K562 (cell line): Measurements from ENCODE around the gene TP53BP2. TPM values are rescaled to one million over a fixed set of nuclear protein-coding genes. Genes with fewer than 3 reads are reported as not detected.
A peak's percentile ranks its signal among the peaks of the same experiment; 100 is the strongest.

Experiments used
- BMI1 ChIP-seq: fragments of 150-350 bp; IDR thresholded peaks from 2 replicates; pipeline ENCODE4 v1.6.1; 2014; ENCODE audit warnings: low read length
- ILF3 ChIP-seq: fragments of 450-650 bp; IDR thresholded peaks from 2 replicates; pipeline ENCODE4 v1.6.1; 2018; ENCODE audit warnings: antibody characterized with exemption, mild to moderate bottlenecking, moderate library complexity, borderline replicate concordance
- NR4A1 ChIP-seq, 2 experiments: fragments of 250-450 bp in 1 of 2; fragments of 450-650 bp in 1 of 2; sonication (Bioruptor Pico) in 1 of 2; IDR thresholded peaks; 2 replicates each; pipeline versions ENCODE4 v1.4.0 to v1.6.1; 2016 to 2020; ENCODE audit warnings: mild to moderate bottlenecking in 2 of 2, missing compliant biosample characterization in 1 of 2, missing genetic modification characterization in 1 of 2, moderate library complexity in 1 of 2
- UBTF ChIP-seq, 2 experiments: IDR thresholded peaks; 2 replicates each; pipeline ENCODE4 v1.6.1; 2012; ENCODE audit warnings: improper control_type of control experiment in 2 of 2, low read depth in 2 of 2, low read length in 2 of 2, borderline replicate concordance in 1 of 2
- ZBTB33 ChIP-seq: sonication (generic); formaldehyde crosslinking; IDR thresholded peaks from 2 replicates; pipeline ENCODE4 v1.8.1; 2023; ENCODE audit warnings: mild to moderate bottlenecking, missing genetic modification reagents
- ZBTB34 ChIP-seq: fragments of 250-450 bp; sonication (Bioruptor Pico); IDR thresholded peaks from 2 replicates; pipeline ENCODE4 v1.8.0; 2021; ENCODE audit warnings: mild to moderate bottlenecking, moderate library complexity
- ZFPM2 ChIP-seq: fragments of 250-450 bp; sonication (Bioruptor Pico); IDR thresholded peaks from 2 replicates; pipeline ENCODE4 v1.5.1; 2022; ENCODE audit warnings: mild to moderate bottlenecking
- ZNF184 ChIP-seq: sonication (generic); formaldehyde crosslinking; IDR thresholded peaks from 2 replicates; pipeline ENCODE4 v1.5.0; 2020; ENCODE audit warnings: missing genetic modification reagents
- ZNF324 ChIP-seq: fragments of 250-450 bp; sonication (Bioruptor Pico); IDR thresholded peaks from 2 replicates; pipeline ENCODE4 v1.4.0; 2020; ENCODE audit warnings: mild to moderate bottlenecking
- ZNF407 ChIP-seq: fragments of 450-650 bp; IDR thresholded peaks from 2 replicates; pipeline ENCODE4 v1.6.1; 2016; ENCODE audit warnings: low read depth
- ZNF79 ChIP-seq: fragments of 250-450 bp; sonication (Bioruptor Pico); IDR thresholded peaks from 2 replicates; pipeline ENCODE4 v1.4.0; 2020; ENCODE audit warnings: low read depth, mild to moderate bottlenecking, moderate library complexity
- polyA plus RNA-seq, 8 experiments: library from polyadenylated mRNA; depleted of rRNA in 4 of 8; stranded (reverse) in 5 of 8; unstranded in 3 of 8; fragments of >200 nt; fragmentation: Nextera tagmentation in 2 of 8; fragmentation: Illumina TruSeq in 1 of 8; extraction: Ambion mirVana in 2 of 8; extraction: Trizol in 1 of 8; gene quantifications; 2 replicates each; pipeline versions ENCODE4 v1.2.1 to v1.2.3, GENCODE V29; 2011 to 2014; ENCODE audit warnings: inconsistent platforms in 1 of 8, missing spikeins in 1 of 8
- total RNA-seq, 7 experiments: library from RNA; depleted of rRNA in 6 of 7; stranded (reverse); fragments of >200 nt in 6 of 7; fragmentation: Illumina TruSeq in 2 of 7; extraction: Trizol in 2 of 7; gene quantifications; 2 replicates each; pipeline versions ENCODE4 v1.2.1 to v1.2.3, GENCODE V29; 2011 to 2021; ENCODE audit warnings: low replicate concordance in 1 of 7

TP53BP2 gene
- total and polyA plus RNA-seq, 9 of the 15 experiments (the other 6 are each of a cell fraction or from before 2014, with no cell fraction given) = 17.0 to 69.6 (median 40.1) TPM

- TF ChIP-seq UBTF (IDR thresholded peaks at IDR 0.05; ENCODE audit: borderline replicate concordance in 1 of 2, low read depth in 2 of 2, low read length in 2 of 2) = peak; percentile 91 to 95; a peak in 3 of 4 replicates
- no peak; the same call in 1 of the 2 replicates for TF ChIP-seq BMI1
- TF ChIP-seq NR4A1 (CRISPR knock-in tag; IDR thresholded peaks at IDR 0.05) = peak; percentile 98
- TF ChIP-seq NR4A1 (tag; IDR thresholded peaks at IDR 0.05) = peak; percentile 77
- no peak for TF ChIP-seq ILF3
- peak; percentile 88; the same call in 1 of the 2 replicates for TF ChIP-seq ZFPM2 (CRISPR knock-in tag)
- TF ChIP-seq ZBTB33 (CRISPR knock-in tag) = peak; percentile 68; the same call in 1 of the 2 replicates
- 0 out of 2 replicates have a peak, but pooled peaks have one; percentile 56 for TF ChIP-seq ZNF79 (CRISPR knock-in tag)
- no peak for TF ChIP-seq ZBTB34 (CRISPR knock-in tag)
- no peak for TF ChIP-seq ZNF184 (CRISPR knock-in tag)
- TF ChIP-seq ZNF407 = peak; percentile 73; the same call in 1 of the 2 replicates
- TF ChIP-seq ZNF324 (CRISPR knock-in tag) = 0 out of 2 replicates have a peak, but pooled peaks have one; percentile 34
These were observed at the start of gene TP53BP2 (continued) for GRCh38 chr1:223845810-223846682.
